Glutamatergic neuron (in vitro differentiated cells): Measurements from ENCODE around the gene MINDY1. TPM values are rescaled to one million over a fixed set of nuclear protein-coding genes. Genes with fewer than 3 reads are reported as not detected.

Source experiments
- DNase-seq: peaks from one replicate; pipeline ENCODE4 v3.0.0; 2022
- H3K27ac Mint-ChIP-seq: one replicate; pipeline ENCODE4 v1.8.0; 2020; ENCODE audit warnings: mild to moderate bottlenecking, mixed read lengths, inconsistent platforms; ENCODE audit not compliant: unreplicated experiment
- H3K27me3 Mint-ChIP-seq: one replicate; pipeline ENCODE4 v1.8.0; 2020; ENCODE audit warnings: mild to moderate bottlenecking, moderate library complexity, mixed read lengths, inconsistent platforms; ENCODE audit not compliant: unreplicated experiment
- H3K36me3 Mint-ChIP-seq: one replicate; pipeline ENCODE4 v1.8.0; 2020; ENCODE audit warnings: mild to moderate bottlenecking, mixed read lengths, inconsistent platforms; ENCODE audit not compliant: unreplicated experiment
- H3K4me1 Mint-ChIP-seq: one replicate; pipeline ENCODE4 v1.8.0; 2020; ENCODE audit warnings: mild to moderate bottlenecking, low read depth, mixed read lengths, inconsistent platforms; ENCODE audit not compliant: unreplicated experiment
- H3K4me3 Mint-ChIP-seq: one replicate; pipeline ENCODE4 v1.8.0; 2020; ENCODE audit warnings: mild to moderate bottlenecking, mixed read lengths, inconsistent platforms; ENCODE audit not compliant: unreplicated experiment
- H3K9me3 Mint-ChIP-seq: one replicate; pipeline ENCODE4 v1.8.0; 2020; ENCODE audit warnings: mild to moderate bottlenecking, moderate library complexity, mixed read lengths, inconsistent platforms; ENCODE audit not compliant: unreplicated experiment
- CTCF ChIP-seq: fragments of 200-600 bp; sonication (generic); IDR thresholded peaks from one replicate; pipeline ENCODE4 v1.5.0; 2021; ENCODE audit not compliant: partially characterized antibody, unreplicated experiment
- total RNA-seq: library from RNA; stranded (reverse); fragmentation: NEBNext Ultra II Directional; extraction: Animal tissue kit (Norgen Biotek cat#: 25700); gene quantifications from one replicate; pipeline ENCODE4 v1.2.1, GENCODE V29; 2021; ENCODE audit not compliant: unreplicated experiment

The MINDY1 gene
- total RNA-seq, 1 donor from 2014 or later: 26.2 TPM

- TF ChIP-seq CTCF: no peak
- Mint-ChIP-seq H3K27ac (no peak overlapping the region), H3K4me3 (no peak overlapping the region), H3K36me3 (peaks cover 5% of the 10 kb centered on the region), H3K9me3 (peaks cover 2% of the 10 kb centered on the region), H3K27me3 (peaks cover 3% of the 10 kb centered on the region), H3K4me1 (peaks cover 8% of the 10 kb centered on the region)
- DNase-seq: no peak
Observed at GRCh38 chr1:151000408-151000807, 6.3 kb downstream of the MINDY1 start.

GRCh38 chr1:150999926-151000325, 6.8 kb downstream of the MINDY1 start:
- H3K36me3 Mint-ChIP-seq: peaks cover 5% of the 10 kb centered on the region
- H3K9me3 Mint-ChIP-seq: peaks cover 2% of the 10 kb centered on the region
- DNase-seq: no peak
- peaks cover 2% of the 10 kb centered on the region for H3K27me3 Mint-ChIP-seq
- no peak overlapping the region for H3K4me3 Mint-ChIP-seq
- H3K4me1 Mint-ChIP-seq: peaks cover 7% of the 10 kb centered on the region
- no peak for TF ChIP-seq CTCF
- H3K27ac Mint-ChIP-seq: no peak overlapping the region

- no peak for TF ChIP-seq CTCF
- no peak overlapping the region for H3K4me3 Mint-ChIP-seq
- H3K36me3 Mint-ChIP-seq: peaks cover 5% of the 10 kb centered on the region
- peaks cover 2% of the 10 kb centered on the region for H3K9me3 Mint-ChIP-seq
- no peak overlapping the region for H3K27ac Mint-ChIP-seq
- no peak for DNase-seq
- H3K4me1 Mint-ChIP-seq: peaks cover 7% of the 10 kb centered on the region
- peaks cover 2% of the 10 kb centered on the region for H3K27me3 Mint-ChIP-seq
Observed at GRCh38 chr1:150999051-150999674, 7.5 kb downstream of the MINDY1 start.

- H3K4me1 Mint-ChIP-seq: peaks cover 7% of the 10 kb centered on the region
- peaks cover 4% of the 10 kb centered on the region for H3K36me3 Mint-ChIP-seq
- H3K27ac Mint-ChIP-seq: no peak overlapping the region
- H3K9me3 Mint-ChIP-seq: peaks cover 2% of the 10 kb centered on the region
- TF ChIP-seq CTCF: no peak
- peaks cover 2% of the 10 kb centered on the region for H3K27me3 Mint-ChIP-seq
- no peak for DNase-seq
- no peak overlapping the region for H3K4me3 Mint-ChIP-seq
Observed at GRCh38 chr1:150997949-150998348, 8.8 kb downstream of the MINDY1 start.

DNA sequence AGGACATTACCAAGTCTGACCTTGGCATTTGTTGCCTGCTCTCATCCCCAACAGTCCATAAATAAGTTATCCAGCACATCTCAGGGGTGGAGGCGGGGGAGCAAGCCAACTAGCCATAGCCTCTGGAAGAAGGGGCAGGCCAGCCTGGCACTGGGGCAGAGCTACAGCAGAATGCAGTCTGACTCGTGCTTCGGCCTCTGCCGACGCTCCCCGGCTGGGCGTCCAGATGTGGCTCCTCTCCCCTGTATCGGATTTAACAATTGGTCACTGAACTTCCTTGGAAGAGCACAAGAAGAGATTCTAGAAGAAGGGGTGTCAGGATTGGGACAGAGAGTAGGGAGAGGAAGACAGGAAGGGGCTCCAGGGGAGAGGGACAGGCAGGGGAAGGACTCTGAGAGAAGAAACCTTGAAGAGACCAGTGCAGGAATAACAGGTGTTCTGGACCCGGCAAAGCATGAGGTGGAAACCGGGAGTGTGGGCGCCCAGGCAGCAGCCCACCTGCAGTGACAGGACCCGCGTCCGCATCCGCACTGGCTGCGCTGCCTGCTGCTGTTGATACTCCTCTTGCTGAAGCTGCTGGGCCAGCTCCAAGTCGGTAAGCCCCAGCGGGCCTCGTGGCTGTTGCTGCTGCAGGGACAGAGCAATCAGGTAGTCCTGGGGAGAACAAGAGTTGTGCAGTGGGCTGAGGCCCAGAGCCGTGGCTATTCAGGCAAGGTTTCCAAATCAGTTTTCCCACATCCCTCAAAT, 9.4 kb downstream of the MINDY1 start:
- Mint-ChIP-seq H3K4me1 (peaks cover 4% of the 10 kb centered on the region), H3K9me3 (no peaks in the 10 kb centered on the region), H3K27me3 (peaks cover 2% of the 10 kb centered on the region), H3K4me3 (no peak overlapping the region), H3K27ac (no peak overlapping the region), H3K36me3 (no peaks in the 10 kb centered on the region)
- no peak for TF ChIP-seq CTCF
- DNase-seq: no peak
